ENCODE results near the gene SLC25A19. TPM values are rescaled to one million over a fixed set of nuclear protein-coding genes. Genes with fewer than 3 reads are reported as not detected.

Gene SLC25A19
- total and polyA plus RNA-seq, 10 of the 15 experiments (the other 5 are each of a cell fraction or from before 2014, with no cell fraction given): 32.9 to 91.6 (median 53.7) TPM

DNA sequence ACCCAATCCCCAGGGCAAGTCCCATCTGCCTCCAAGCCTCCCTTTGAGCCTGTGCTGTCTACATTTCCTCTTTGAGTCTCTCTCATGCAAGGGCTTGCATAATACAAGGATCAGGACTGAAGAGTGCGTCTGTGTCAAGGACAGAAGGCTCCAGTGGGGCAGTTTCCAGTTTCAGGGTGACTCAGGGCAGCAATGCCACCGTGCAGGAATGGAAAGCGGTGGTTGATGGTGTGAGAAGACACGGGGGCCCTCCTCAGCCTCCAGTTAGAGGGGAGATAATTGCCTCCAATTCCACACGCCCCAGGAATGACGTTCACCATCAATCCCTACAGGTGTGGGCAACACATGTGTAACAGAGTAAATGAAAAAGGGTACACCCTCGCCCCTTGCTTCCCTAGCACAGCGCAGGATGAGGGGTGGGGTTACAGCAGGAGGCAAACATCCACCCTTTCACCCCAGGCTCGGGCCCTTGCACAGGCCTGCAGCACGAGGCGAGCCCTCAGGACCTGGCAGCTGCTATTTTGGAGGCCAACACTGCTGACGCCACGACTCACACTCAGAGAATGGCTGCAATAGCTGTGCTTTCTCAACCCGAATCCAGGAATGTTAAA lies 24.8 kb upstream of the SLC25A19 start (continued):
- TF ChIP-seq SRF (IDR thresholded peaks at IDR 0.05; ENCODE audit: low read depth in 2 of 2, low read length in 2 of 2): 0 out of 4 replicates have a peak, but pooled peaks of 1 of the 2 experiments have one; percentile 6
- TF ChIP-seq, protein P1, sequence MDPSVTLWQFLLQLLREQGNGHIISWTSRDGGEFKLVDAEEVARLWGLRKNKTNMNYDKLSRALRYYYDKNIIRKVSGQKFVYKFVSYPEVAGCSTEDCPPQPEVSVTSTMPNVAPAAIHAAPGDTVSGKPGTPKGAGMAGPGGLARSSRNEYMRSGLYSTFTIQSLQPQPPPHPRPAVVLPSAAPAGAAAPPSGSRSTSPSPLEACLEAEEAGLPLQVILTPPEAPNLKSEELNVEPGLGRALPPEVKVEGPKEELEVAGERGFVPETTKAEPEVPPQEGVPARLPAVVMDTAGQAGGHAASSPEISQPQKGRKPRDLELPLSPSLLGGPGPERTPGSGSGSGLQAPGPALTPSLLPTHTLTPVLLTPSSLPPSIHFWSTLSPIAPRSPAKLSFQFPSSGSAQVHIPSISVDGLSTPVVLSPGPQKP (IDR thresholded peaks at IDR 0.05; ENCODE audit: low read depth, low read length): no peak
- no peak for TF ChIP-seq CEBPB (IDR thresholded peaks at IDR 0.05; ENCODE audit: borderline replicate concordance in 1 of 2, low read depth in 2 of 2, low read length in 2 of 2)
- TF ChIP-seq SPI1 (IDR thresholded peaks at IDR 0.05; ENCODE audit: borderline replicate concordance, insufficient read depth, low read depth, low read length): peak; percentile 34; the same call in 1 of the 2 replicates
- no peak for TF ChIP-seq LARP7 (IDR thresholded peaks at IDR 0.05)
- no peak for TF ChIP-seq TAF1 (IDR thresholded peaks at IDR 0.05; ENCODE audit: borderline replicate concordance, low read depth, low read length)
- TF ChIP-seq FOS (IDR thresholded peaks at IDR 0.05; ENCODE audit: borderline replicate concordance, extremely low read depth, insufficient read length): no peak
- peak; percentile 90 for TF ChIP-seq IKZF1 (conservative IDR thresholded peaks at IDR 0.05)
- peak; percentile 38 for TF ChIP-seq PAX5 (IDR thresholded peaks at IDR 0.05; ENCODE audit: borderline replicate concordance, low read depth, low read length)
- peak; percentile 50; the same call in 1 of the 2 replicates for TF ChIP-seq CREB1 (IDR thresholded peaks at IDR 0.05; ENCODE audit: low read depth)
- TF ChIP-seq EP300 (IDR thresholded peaks at IDR 0.05; ENCODE audit: borderline replicate concordance in 1 of 2, control insufficient read depth in 1 of 2, low read depth in 2 of 2, low read length in 2 of 2): 0 out of 4 replicates have a peak, but pooled peaks of 1 of the 2 experiments have one; percentile 36
- no peak for TF ChIP-seq RFX5 (IDR thresholded peaks at IDR 0.05; ENCODE audit: low read depth, low read length)

Measured in GM12878 (cell line).